Stimulated activated memory B cell treated with anti-CD40 and anti-IgM and Interleukin-4, amounts not matched to agents 10 μg/mL and 1 μg/mL and 100 μg/mL, for 72 hours (primary cell): Measurements from ENCODE around the gene CASKIN1.
"Not testable (repeated sequence)": the region's sequence is repeated elsewhere in the genome, so short reads cannot be mapped to it uniquely, and the experiment has no call there.

Source experiments
- ATAC-seq: fragments of 150-1000 bp; cut with Tn5 transposase; 2 replicates; pipeline ENCODE4 v1.10.0; 2021
- H3K27ac Mint-ChIP-seq: one replicate; pipeline ENCODE4 v1.8.0; 2022; ENCODE audit warnings: mild to moderate bottlenecking, mixed read lengths
- H3K27me3 Mint-ChIP-seq: one replicate; pipeline ENCODE4 v1.8.0; 2022; ENCODE audit warnings: mixed read lengths
- H3K36me3 Mint-ChIP-seq: one replicate; pipeline ENCODE4 v1.8.0; 2022; ENCODE audit warnings: mixed read lengths
- H3K4me1 Mint-ChIP-seq: one replicate; pipeline ENCODE4 v1.8.0; 2022; ENCODE audit warnings: mixed read lengths
- H3K4me3 Mint-ChIP-seq: one replicate; pipeline ENCODE4 v1.8.0; 2022; ENCODE audit warnings: mild to moderate bottlenecking, moderate library complexity, mixed read lengths
- H3K9me3 Mint-ChIP-seq: one replicate; pipeline ENCODE4 v1.8.0; 2022; ENCODE audit warnings: mixed read lengths

Gene CASKIN1

GRCh38 chr16:2206420-2206779 lies 10.0 kb upstream of the CASKIN1 start:
- Mint-ChIP-seq H3K9me3 (no peaks in the 10 kb centered on the region), H3K4me1 (peaks cover 40% of the 10 kb centered on the region), H3K27me3 (no peaks in the 10 kb centered on the region), H3K4me3 (peak overlapping the region; percentile 65), H3K36me3 (peaks cover 23% of the 10 kb centered on the region), H3K27ac (peak overlapping the region; percentile 87)
- ATAC-seq = no peak

- Mint-ChIP-seq H3K27me3 (no peaks in the 10 kb centered on the region), H3K4me3 (peak overlapping the region; percentile 65), H3K4me1 (peaks cover 40% of the 10 kb centered on the region), H3K36me3 (peaks cover 23% of the 10 kb centered on the region), H3K27ac (peak overlapping the region; percentile 87), H3K9me3 (no peaks in the 10 kb centered on the region)
- peak; percentile 35 for ATAC-seq
Observed at GRCh38 chr16:2205967-2206313, 9.5 kb upstream of the CASKIN1 start.

GRCh38 chr16:2205104-2205966 lies 8.9 kb upstream of the CASKIN1 start, which contains the start of gene MLST8:
MLST8 (plus strand) TSS chr16:2205454; CDS start chr16:2206086, 632 bp downstream.
- no peaks in the 10 kb centered on the region for H3K9me3 Mint-ChIP-seq
- peaks cover 19% of the 10 kb centered on the region for H3K36me3 Mint-ChIP-seq
- ATAC-seq = peak; percentile 84
- H3K27ac Mint-ChIP-seq = peak within 1 kb of the TSS; percentile 87
- no peaks in the 10 kb centered on the region for H3K27me3 Mint-ChIP-seq
- H3K4me1 Mint-ChIP-seq = peaks cover 37% of the 10 kb centered on the region
- peak within 1 kb of the TSS; percentile 65 for H3K4me3 Mint-ChIP-seq

DNA sequence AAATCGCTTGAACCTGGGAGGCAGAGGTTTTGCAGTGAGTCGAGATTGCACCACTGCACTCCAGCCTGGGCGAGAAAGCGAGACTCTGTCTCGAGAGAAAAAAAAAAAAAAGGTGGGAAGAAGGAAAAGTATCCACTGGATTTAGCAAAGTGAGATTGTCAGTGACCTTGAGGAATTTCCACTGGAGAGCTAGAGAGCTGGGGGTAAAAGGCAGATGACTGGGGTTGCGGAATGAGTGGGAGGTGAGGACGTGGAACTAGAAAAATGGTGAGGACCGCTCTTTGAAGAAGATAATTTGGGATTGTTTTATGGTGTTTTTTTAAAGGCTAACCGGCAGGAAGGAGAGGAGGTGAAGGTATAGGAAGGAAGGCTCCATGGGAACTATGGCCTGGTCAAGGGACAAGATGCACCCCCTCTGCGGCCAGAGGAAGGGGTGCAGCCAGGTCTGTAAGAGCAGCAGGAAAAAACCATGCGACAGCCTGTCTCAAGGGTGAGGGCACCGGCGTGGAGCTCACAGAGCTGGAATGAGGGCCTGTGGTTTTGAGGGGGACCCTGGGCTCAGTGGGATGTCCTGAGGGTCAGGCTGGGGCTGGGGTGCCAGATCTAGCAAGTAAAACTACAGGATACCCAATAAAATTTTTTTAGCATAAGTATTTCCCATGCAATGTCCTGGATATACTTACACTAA lies 8.2 kb upstream of the CASKIN1 start:
- Mint-ChIP-seq H3K27ac (peak overlapping the region; percentile 87), H3K36me3 (peaks cover 17% of the 10 kb centered on the region), H3K9me3 (no peaks in the 10 kb centered on the region), H3K4me3 (peak overlapping the region; percentile 65), H3K27me3 (no peaks in the 10 kb centered on the region), H3K4me1 (peaks cover 34% of the 10 kb centered on the region)
- ATAC-seq = peak; percentile 1

- not testable (repeated sequence) for ATAC-seq, H3K9me3 Mint-ChIP-seq, H3K27ac Mint-ChIP-seq
- H3K36me3 Mint-ChIP-seq = peaks cover 10% of the 10 kb centered on the region
- H3K27me3 Mint-ChIP-seq = peaks cover 13% of the 10 kb centered on the region
- H3K4me1 Mint-ChIP-seq = peaks cover 34% of the 10 kb centered on the region
- peak overlapping the region; percentile 13 for H3K4me3 Mint-ChIP-seq
Observed at GRCh38 chr16:2203119-2203688, 6.8 kb upstream of the CASKIN1 start.

GRCh38 chr16:2200313-2200712 lies 3.9 kb upstream of the CASKIN1 start:
- H3K27me3 Mint-ChIP-seq = peaks cover 32% of the 10 kb centered on the region
- no peak overlapping the region for H3K4me3 Mint-ChIP-seq
- ATAC-seq = no peak
- H3K36me3 Mint-ChIP-seq = no peaks in the 10 kb centered on the region
- peaks cover 25% of the 10 kb centered on the region for H3K4me1 Mint-ChIP-seq
- H3K27ac Mint-ChIP-seq = no peak overlapping the region
- no peaks in the 10 kb centered on the region for H3K9me3 Mint-ChIP-seq

- ATAC-seq = no peak
- peaks cover 38% of the 10 kb centered on the region for H3K27me3 Mint-ChIP-seq
- H3K4me1 Mint-ChIP-seq = peaks cover 29% of the 10 kb centered on the region
- H3K36me3 Mint-ChIP-seq = no peaks in the 10 kb centered on the region
- no peak overlapping the region for H3K4me3 Mint-ChIP-seq
- no peaks in the 10 kb centered on the region for H3K9me3 Mint-ChIP-seq
- H3K27ac Mint-ChIP-seq = no peak overlapping the region
Observed at GRCh38 chr16:2199621-2200139, 3.3 kb upstream of the CASKIN1 start.

DNA sequence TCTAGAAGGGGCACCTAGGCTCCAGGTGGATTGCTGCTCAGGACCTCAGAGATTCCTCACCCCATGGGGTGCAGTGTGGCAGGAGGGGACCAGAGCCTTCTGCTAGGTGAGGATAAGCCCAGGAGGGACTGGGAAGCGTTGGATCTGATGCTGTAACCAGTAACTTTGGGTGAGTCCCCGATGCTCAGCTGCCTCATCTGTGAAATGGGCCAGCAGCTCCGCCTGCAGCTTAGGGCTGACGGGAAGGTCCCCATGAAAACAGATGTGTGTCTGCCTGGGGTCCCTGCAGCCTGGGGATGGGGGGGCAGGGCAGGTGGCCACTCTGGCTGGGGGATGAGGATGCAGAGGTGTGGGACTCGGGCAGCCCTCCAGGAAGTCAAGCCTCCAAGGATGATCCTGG lies 2.7 kb upstream of the CASKIN1 start:
- H3K9me3 Mint-ChIP-seq = no peaks in the 10 kb centered on the region
- no peak overlapping the region for H3K4me3 Mint-ChIP-seq
- no peak overlapping the region for H3K27ac Mint-ChIP-seq
- no peak for ATAC-seq
- H3K4me1 Mint-ChIP-seq = peaks cover 24% of the 10 kb centered on the region
- H3K27me3 Mint-ChIP-seq = peaks cover 44% of the 10 kb centered on the region
- H3K36me3 Mint-ChIP-seq = no peaks in the 10 kb centered on the region

- ATAC-seq = no peak
- H3K27me3 Mint-ChIP-seq = peaks cover 49% of the 10 kb centered on the region
- H3K4me1 Mint-ChIP-seq = peaks cover 17% of the 10 kb centered on the region
- no peak overlapping the region for H3K27ac Mint-ChIP-seq
- no peaks in the 10 kb centered on the region for H3K36me3 Mint-ChIP-seq
- H3K4me3 Mint-ChIP-seq = no peak overlapping the region
- H3K9me3 Mint-ChIP-seq = no peaks in the 10 kb centered on the region
Observed at GRCh38 chr16:2198283-2198682, 1.9 kb upstream of the CASKIN1 start.

GRCh38 chr16:2197765-2198164 lies 1.4 kb upstream of the CASKIN1 start:
- Mint-ChIP-seq H3K27ac (no peak overlapping the region), H3K36me3 (no peaks in the 10 kb centered on the region), H3K9me3 (no peaks in the 10 kb centered on the region), H3K4me1 (peaks cover 17% of the 10 kb centered on the region), H3K4me3 (no peak overlapping the region), H3K27me3 (peaks cover 52% of the 10 kb centered on the region)
- ATAC-seq = no peak

DNA sequence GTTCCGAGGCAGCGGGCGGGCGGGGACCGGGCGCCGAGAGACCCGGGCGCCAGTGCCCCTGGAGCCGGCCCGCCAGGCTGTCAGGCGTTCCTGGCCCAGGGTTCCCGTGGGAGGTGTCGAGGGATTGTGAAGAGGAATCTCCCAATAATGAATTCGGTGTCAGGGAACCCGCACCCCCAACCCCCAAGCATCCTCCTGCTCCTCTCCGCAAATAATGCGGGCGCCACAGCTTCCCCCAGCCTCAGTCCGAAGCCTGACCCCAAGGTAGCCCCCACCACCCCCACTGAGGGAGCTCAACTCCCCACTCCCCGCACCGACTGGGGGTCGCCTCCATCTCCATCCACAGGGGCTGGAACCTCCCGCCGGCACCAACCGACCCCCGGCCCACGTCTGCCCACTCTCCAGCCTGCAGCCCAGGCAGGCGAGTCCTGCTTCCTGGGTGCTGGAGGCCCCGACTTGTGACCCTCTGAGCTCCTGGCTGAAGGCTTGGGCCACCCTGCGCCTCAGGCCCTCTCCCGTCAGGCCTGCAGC lies 641 bp upstream of the CASKIN1 start:
- no peaks in the 10 kb centered on the region for H3K9me3 Mint-ChIP-seq
- no peaks in the 10 kb centered on the region for H3K36me3 Mint-ChIP-seq
- H3K4me3 Mint-ChIP-seq = peak overlapping the region; percentile 60
- peaks cover 17% of the 10 kb centered on the region for H3K4me1 Mint-ChIP-seq
- peak overlapping the region; percentile 48 for H3K27ac Mint-ChIP-seq
- no peak for ATAC-seq
- peaks cover 60% of the 10 kb centered on the region for H3K27me3 Mint-ChIP-seq

DNA sequence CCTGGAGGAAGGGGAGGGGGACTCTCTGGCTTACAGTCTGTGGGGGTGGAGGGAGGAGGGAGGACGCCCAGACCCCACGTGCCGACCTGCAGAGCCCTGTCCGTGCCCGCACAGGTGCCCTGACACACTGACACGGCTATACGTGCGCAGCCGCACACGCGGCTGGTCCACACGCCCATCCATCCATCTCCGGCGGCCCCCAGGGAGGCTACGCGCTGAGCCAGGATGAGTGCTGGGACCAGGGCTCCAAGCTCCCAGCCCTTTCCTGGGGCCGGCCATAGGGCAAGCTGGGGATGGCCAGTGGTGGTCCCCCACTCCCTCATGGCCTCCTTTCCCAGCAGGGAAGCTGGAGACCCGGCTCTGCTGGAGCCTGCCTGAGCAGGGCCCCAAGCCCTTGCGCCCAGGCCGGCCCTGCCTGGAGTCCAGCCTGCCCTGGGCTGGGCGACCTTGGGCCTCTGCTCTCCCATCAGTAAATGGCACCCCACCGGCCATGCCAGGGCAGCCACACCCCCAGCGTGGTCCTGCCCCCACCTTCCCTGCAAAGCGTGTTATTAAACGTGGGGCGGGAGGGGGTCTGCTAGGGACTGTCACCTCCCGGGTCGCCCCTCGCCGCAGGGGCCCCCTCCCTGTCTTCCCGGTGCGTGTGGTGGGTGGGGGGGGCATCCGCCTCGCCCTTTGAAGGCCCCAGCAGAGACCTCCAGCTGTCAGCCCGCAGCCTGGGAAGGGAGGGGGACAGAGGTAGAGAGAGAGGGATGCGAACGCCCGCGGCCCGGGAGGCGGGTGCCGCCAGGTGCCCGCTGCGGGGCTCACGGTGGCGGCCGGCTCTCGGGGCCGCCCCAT lies 863 bp downstream of the CASKIN1 start:
- ATAC-seq = peak; percentile 14
- peaks cover 17% of the 10 kb centered on the region for H3K4me1 Mint-ChIP-seq
- H3K9me3 Mint-ChIP-seq = no peaks in the 10 kb centered on the region
- no peaks in the 10 kb centered on the region for H3K36me3 Mint-ChIP-seq
- peak overlapping the region; percentile 50 for H3K4me3 Mint-ChIP-seq
- no peak overlapping the region for H3K27ac Mint-ChIP-seq
- H3K27me3 Mint-ChIP-seq = peaks cover 68% of the 10 kb centered on the region

- H3K4me3 Mint-ChIP-seq = no peak overlapping the region
- peaks cover 68% of the 10 kb centered on the region for H3K27me3 Mint-ChIP-seq
- H3K4me1 Mint-ChIP-seq = peaks cover 17% of the 10 kb centered on the region
- peak; percentile 60 for ATAC-seq
- H3K36me3 Mint-ChIP-seq = no peaks in the 10 kb centered on the region
- no peak overlapping the region for H3K27ac Mint-ChIP-seq
- no peaks in the 10 kb centered on the region for H3K9me3 Mint-ChIP-seq
Observed at GRCh38 chr16:2194852-2195321, 1.5 kb downstream of the CASKIN1 start.

DNA sequence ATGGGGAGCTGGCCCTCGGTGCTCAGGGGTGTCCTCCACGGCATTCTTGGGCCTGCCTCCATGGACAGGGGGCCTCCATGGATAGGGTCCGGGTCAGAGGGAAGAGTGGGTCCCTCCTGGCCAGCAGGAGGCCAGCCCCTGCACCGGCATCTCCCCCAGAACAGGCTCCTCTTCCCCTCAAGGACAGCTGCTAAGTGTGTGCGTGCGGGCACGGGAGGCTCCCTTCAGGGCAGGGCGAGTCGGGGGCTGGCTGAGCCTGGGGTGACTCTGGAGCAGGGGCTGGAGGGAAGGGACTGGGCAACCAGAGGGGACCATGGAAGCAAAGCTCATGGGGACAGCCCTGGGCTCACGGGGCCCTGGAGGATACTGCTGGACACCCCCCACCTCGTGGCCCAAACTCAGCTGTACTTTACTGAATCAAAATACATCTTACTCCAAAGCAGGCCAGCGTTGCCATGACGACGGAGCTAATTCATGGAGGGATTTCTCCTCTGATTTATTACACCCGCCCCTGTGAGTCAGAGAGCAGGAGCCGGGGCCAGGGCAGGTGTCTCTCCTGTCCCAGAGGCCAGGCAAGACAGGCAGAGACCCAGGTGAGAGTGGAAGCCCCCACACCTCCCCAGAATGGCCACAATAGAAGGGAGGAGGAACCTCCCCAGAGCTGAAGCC lies 2.1 kb downstream of the CASKIN1 start:
- peaks cover 65% of the 10 kb centered on the region for H3K27me3 Mint-ChIP-seq
- H3K36me3 Mint-ChIP-seq = no peaks in the 10 kb centered on the region
- H3K27ac Mint-ChIP-seq = no peak overlapping the region
- no peak overlapping the region for H3K4me3 Mint-ChIP-seq
- H3K4me1 Mint-ChIP-seq = peaks cover 17% of the 10 kb centered on the region
- ATAC-seq = no peak
- H3K9me3 Mint-ChIP-seq = no peaks in the 10 kb centered on the region
